Fibroblast of peridontal ligament (primary cell): ENCODE results near the gene PLEKHG5.

ENCODE experiments used
- DNase-seq: peaks from one replicate; pipeline ENCODE4 v3.0.0-alpha.2; 2010; ENCODE audit errors: extremely low read depth

PLEKHG5 gene

GRCh38 chr1:6477039-6477820, 14.2 kb downstream of the PLEKHG5 start:
- DNase-seq, result no peak

GRCh38 chr1:6476483-6476882, 15.0 kb downstream of the PLEKHG5 start:
- DNase-seq, result no peak

GRCh38 chr1:6475381-6476133, 15.9 kb downstream of the PLEKHG5 start:
- no peak for DNase-seq

- DNase-seq, result no peak
Measured at GRCh38 chr1:6474815-6475282, 16.6 kb downstream of the PLEKHG5 start.

- no peak for DNase-seq
Measured at GRCh38 chr1:6473974-6474814, 17.3 kb downstream of the PLEKHG5 start.

GRCh38 chr1:6473156-6473555, 18.3 kb downstream of the PLEKHG5 start:
- no peak for DNase-seq

- no peak for DNase-seq
Measured at GRCh38 chr1:6472391-6472790, 19.1 kb downstream of the PLEKHG5 start.

- no peak for DNase-seq
Measured at GRCh38 chr1:6471970-6472368, 19.5 kb downstream of the PLEKHG5 start.

GRCh38 chr1:6471086-6471969, 20.1 kb downstream of the PLEKHG5 start:
- DNase-seq, result no peak

GRCh38 chr1:6470132-6471085, 21.1 kb downstream of the PLEKHG5 start:
- DNase-seq, result no peak

GRCh38 chr1:6468729-6469461, 22.6 kb downstream of the PLEKHG5 start:
- DNase-seq, result no peak

- no peak for DNase-seq
Measured at GRCh38 chr1:6467744-6468688, 23.5 kb downstream of the PLEKHG5 start.

GRCh38 chr1:6467224-6467623, 24.2 kb downstream of the PLEKHG5 start:
- no peak for DNase-seq

GRCh38 chr1:6466751-6467150, 24.7 kb downstream of the PLEKHG5 start:
- DNase-seq, result no peak

GRCh38 chr1:6466023-6466422, 25.4 kb downstream of the PLEKHG5 start, which contains the start of gene TNFRSF25:
Gene TNFRSF25, minus strand, starts transcription at chr1:6466173. Its CDS starts 66 bp downstream, at chr1:6466107.
- no peak for DNase-seq

GRCh38 chr1:6465461-6466005, 25.9 kb downstream of the PLEKHG5 start:
- DNase-seq, result no peak

- DNase-seq, result no peak
Measured at GRCh38 chr1:6464915-6465314, 26.6 kb downstream of the PLEKHG5 start.

GRCh38 chr1:6464514-6464836, 27.0 kb downstream of the PLEKHG5 start:
- DNase-seq, result no peak
